A673 (cell line): ENCODE results near the gene ZMIZ2. TPM values are rescaled to one million over a fixed set of nuclear protein-coding genes. Genes with fewer than 3 reads are reported as not detected.

Source experiments
- BruUV-seq: library from RNA; stranded (reverse); fragments of 400-500 nt; replicated peaks from 2 replicates; lab custom pipeline; 2021; lab: Mats Ljungman, UMichigan
- CTCF ChIA-PET: fragments of 300-600 bp; sonication (Branson Sonifier 250); formaldehyde crosslinking; loops from one replicate; lab custom pipeline; 2022; ENCODE audit warnings: antibody characterized with exemption; lab: Charles Lee
- POLR2A ChIA-PET: fragments of 300-600 bp; sonication (Branson Sonifier 250); formaldehyde crosslinking; loops from one replicate; lab custom pipeline; 2022; ENCODE audit warnings: antibody characterized with exemption; ENCODE audit not compliant: low non-redundant PET; lab: Charles Lee
- DNase-seq: peaks from one replicate; pipeline ENCODE4 v3.0.0-alpha.2; 2015; ENCODE audit warnings: low spot score
- H3K27ac ChIP-seq: fragments of 200-600 bp; sonication (generic); 2 replicates; pipeline ENCODE4 v1.5.1; 2016; ENCODE audit warnings: mixed run types, low read depth, mild to moderate bottlenecking, mixed read lengths, antibody characterized with exemption, low read length; ENCODE audit not compliant: poor library complexity, severe bottlenecking
- H3K27me3 ChIP-seq: fragments of 200-600 bp; sonication (generic); replicated peaks from 2 replicates; pipeline ENCODE4 v1.6.1; 2017; ENCODE audit warnings: mixed run types, low read depth, mild to moderate bottlenecking, mixed read lengths, antibody characterized with exemption, low read length; ENCODE audit not compliant: insufficient read depth, poor library complexity
- H3K36me3 ChIP-seq: fragments of 200-600 bp; sonication (generic); 2 replicates; pipeline ENCODE4 v1.6.1; 2016; ENCODE audit warnings: mixed run types, mild to moderate bottlenecking, mixed read lengths, antibody characterized with exemption, low read length; ENCODE audit not compliant: insufficient read depth, poor library complexity, severe bottlenecking
- H3K4me1 ChIP-seq: fragments of 200-600 bp; sonication (generic); 2 replicates; pipeline ENCODE4 v1.6.1; 2017; ENCODE audit warnings: mixed run types, mild to moderate bottlenecking, mixed read lengths, antibody characterized with exemption, low read length; ENCODE audit not compliant: insufficient read depth, poor library complexity, severe bottlenecking
- H3K4me3 ChIP-seq: fragments of 200-600 bp; sonication (generic); 2 replicates; pipeline ENCODE4 v1.5.1; 2016; ENCODE audit warnings: low read depth, mixed run types, mild to moderate bottlenecking, mixed read lengths, low read length; ENCODE audit not compliant: poor library complexity, severe bottlenecking
- H3K9me3 ChIP-seq: fragments of 200-600 bp; sonication (generic); 2 replicates; pipeline ENCODE4 v1.6.1; 2016; ENCODE audit warnings: mixed run types, low read depth, mild to moderate bottlenecking, mixed read lengths, antibody characterized with exemption, low read length; ENCODE audit not compliant: poor library complexity, severe bottlenecking
- CTCF ChIP-seq: fragments of 300-800, 200-600 bp; sonication (generic); conservative IDR thresholded peaks from 2 replicates; pipeline ENCODE4 v1.5.1; 2017; ENCODE audit warnings: low read depth, mild to moderate bottlenecking, antibody characterized with exemption, low read length, moderate library complexity, mixed read lengths
- EZH2 ChIP-seq: fragments of 200-600 bp; sonication (generic); IDR thresholded peaks from 2 replicates; pipeline ENCODE4 v1.6.1; 2017; ENCODE audit warnings: borderline replicate concordance, low read depth, mild to moderate bottlenecking, mixed read lengths, antibody characterized with exemption, low read length; ENCODE audit not compliant: poor library complexity, severe bottlenecking
- intact Hi-C: fragments of 100-400 bp; cut with micrococcal nuclease; formaldehyde crosslinking; loops from one replicate; pipeline ENCODE4 v1.10.0; 2022; ENCODE audit not compliant: unreplicated experiment
- total RNA-seq: library from RNA; stranded (reverse); gene quantifications from 2 replicates; pipeline ENCODE4 v1.2.3, GENCODE V29; 2021

ZMIZ2 gene
- total RNA-seq, 1 experiment from 2014 or later = 114 TPM

- H3K36me3 ChIP-seq = peaks cover 4% of the 10 kb centered on the region
- no peaks in the 10 kb centered on the region for H3K9me3 ChIP-seq
- no TSS peak for BruUV-seq
- CTCF ChIA-PET = interaction anchor here (0.7 kb wide), 1 partner anchor 597 kb away, joined by 3 read pairs; no protein-coding TSS in a partner anchor
- H3K4me1 ChIP-seq = no peaks in the 10 kb centered on the region
- H3K27me3 ChIP-seq = no peaks in the 10 kb centered on the region
- TF ChIP-seq CTCF = no peak
- no peak for TF ChIP-seq EZH2
- H3K4me3 ChIP-seq = no peak overlapping the region
- intact Hi-C loops = no loop called here
- no peak for DNase-seq
- H3K27ac ChIP-seq = no peak overlapping the region
- POLR2A ChIA-PET = no interaction called here
These were observed 60.3 kb downstream of the ZMIZ2 start for GRCh38 chr7:44808914-44809393.

GRCh38 chr7:44811093-44811492 is 62.4 kb downstream of the ZMIZ2 start:
- CTCF ChIA-PET = no interaction called here
- no TSS peak for BruUV-seq

GRCh38 chr7:44811571-44811970 is 62.9 kb downstream of the ZMIZ2 start:
- POLR2A ChIA-PET = no interaction called here
- intact Hi-C loops = no loop called here
- no peaks in the 10 kb centered on the region for H3K27me3 ChIP-seq

More at GRCh38 chr7:44811093-44811492, 62.4 kb downstream of the ZMIZ2 start:
- H3K4me1 ChIP-seq = no peaks in the 10 kb centered on the region
- H3K9me3 ChIP-seq = no peaks in the 10 kb centered on the region
- POLR2A ChIA-PET = no interaction called here
- TF ChIP-seq EZH2 (no peak), CTCF (no peak)
- DNase-seq = no peak
- H3K36me3 ChIP-seq = no peaks in the 10 kb centered on the region
- intact Hi-C loops = no loop called here
- H3K27ac ChIP-seq = no peak overlapping the region
- H3K4me3 ChIP-seq = no peak overlapping the region
- H3K27me3 ChIP-seq = no peaks in the 10 kb centered on the region

More at GRCh38 chr7:44811571-44811970, 62.9 kb downstream of the ZMIZ2 start:
- H3K4me3 ChIP-seq = no peak overlapping the region
- DNase-seq = no peak
- BruUV-seq = no TSS peak
- no peaks in the 10 kb centered on the region for H3K9me3 ChIP-seq
- no peaks in the 10 kb centered on the region for H3K4me1 ChIP-seq
- no peak overlapping the region for H3K27ac ChIP-seq
- H3K36me3 ChIP-seq = no peaks in the 10 kb centered on the region
- CTCF ChIA-PET = no interaction called here
- TF ChIP-seq CTCF (no peak), EZH2 (no peak)
